Right atrium auricular region (tissue), 2 donors: Measurements from ENCODE around the gene RERE. TPM values are rescaled to one million over a fixed set of nuclear protein-coding genes. Genes with fewer than 3 reads are reported as not detected.

Experiments
- DNase-seq: peaks from one replicate; pipeline ENCODE4 v3.0.0-alpha.2; 2019; ENCODE audit warnings: low spot score
- H3K27ac ChIP-seq, 2 donors: fragments of 200-600 bp; sonication (generic); 1 replicate in 1 of 2; 2 replicates in 1 of 2; pipeline ENCODE4 v1.5.1; 2016 to 2019
- H3K27me3 ChIP-seq, 2 donors: fragments of 200-600 bp; sonication (generic); one replicate each; pipeline versions ENCODE4 v1.5.1 to v1.6.0; 2017 to 2019
- H3K36me3 ChIP-seq: fragments of 200-600 bp; sonication (generic); one replicate; pipeline ENCODE4 v1.5.1; 2016
- H3K4me1 ChIP-seq, 2 donors: fragments of 200-600 bp; sonication (generic); one replicate each; pipeline versions ENCODE4 v1.5.1 to v1.6.0; 2017 to 2019
- H3K4me3 ChIP-seq, 2 donors: fragments of 200-600 bp; sonication (generic); 1 replicate in 1 of 2; 2 replicates in 1 of 2; pipeline ENCODE4 v1.5.1; 2017 to 2019; ENCODE audit warnings: mild to moderate bottlenecking in 1 of 2, moderate library complexity in 1 of 2
- H3K9me3 ChIP-seq, 2 donors: fragments of 200-600 bp; sonication (generic); one replicate each; pipeline ENCODE4 v1.5.1; 2019
- total RNA-seq, 2 donors: library from RNA; depleted of rRNA; stranded (reverse); fragments of >200 nt; gene quantifications; one replicate each; pipeline ENCODE4 v1.1.0, GENCODE V29; 2016
- TF ChIP-seq, protein P1 (sequence below), 2 donors: fragments of 200-600 bp; sonication (generic); IDR thresholded peaks; one replicate each; pipeline ENCODE4 v1.5.1; 2019; ENCODE audit warnings: antibody characterized with exemption in 2 of 2

RERE gene
- total RNA-seq, 2 donors from 2014 or later: 99.8 to 125 TPM

DNA sequence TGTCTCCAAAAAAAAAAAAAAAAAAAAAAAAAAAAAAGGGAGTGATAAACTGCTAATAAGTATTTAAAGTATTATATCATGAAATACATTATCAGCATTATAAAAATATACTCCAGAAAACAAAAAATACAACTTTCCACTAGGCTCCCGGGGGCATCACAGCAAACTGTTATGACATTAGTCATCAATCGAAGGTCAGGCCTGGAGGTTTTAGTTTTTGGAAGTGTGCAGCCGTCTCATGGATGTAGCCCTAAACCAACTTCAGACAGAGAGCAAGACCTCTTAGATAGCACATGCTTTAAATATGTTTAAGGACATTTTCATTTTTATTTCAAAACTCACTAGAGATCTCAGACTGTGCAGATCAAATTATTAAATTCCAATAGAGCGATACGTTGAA lies 106.3 kb downstream of the RERE start:
- DNase-seq: no peak
- Histone ChIP-seq H3K4me1 (peaks cover 0 to 46% of the 10 kb centered on the region in 2 donors), H3K36me3 (no peaks in the 10 kb centered on the region), H3K27me3 (no peaks in the 10 kb centered on the region), H3K27ac (no peak overlapping the region), H3K9me3 (no peaks in the 10 kb centered on the region), H3K4me3 (no peak overlapping the region)
- TF ChIP-seq, protein P1, sequence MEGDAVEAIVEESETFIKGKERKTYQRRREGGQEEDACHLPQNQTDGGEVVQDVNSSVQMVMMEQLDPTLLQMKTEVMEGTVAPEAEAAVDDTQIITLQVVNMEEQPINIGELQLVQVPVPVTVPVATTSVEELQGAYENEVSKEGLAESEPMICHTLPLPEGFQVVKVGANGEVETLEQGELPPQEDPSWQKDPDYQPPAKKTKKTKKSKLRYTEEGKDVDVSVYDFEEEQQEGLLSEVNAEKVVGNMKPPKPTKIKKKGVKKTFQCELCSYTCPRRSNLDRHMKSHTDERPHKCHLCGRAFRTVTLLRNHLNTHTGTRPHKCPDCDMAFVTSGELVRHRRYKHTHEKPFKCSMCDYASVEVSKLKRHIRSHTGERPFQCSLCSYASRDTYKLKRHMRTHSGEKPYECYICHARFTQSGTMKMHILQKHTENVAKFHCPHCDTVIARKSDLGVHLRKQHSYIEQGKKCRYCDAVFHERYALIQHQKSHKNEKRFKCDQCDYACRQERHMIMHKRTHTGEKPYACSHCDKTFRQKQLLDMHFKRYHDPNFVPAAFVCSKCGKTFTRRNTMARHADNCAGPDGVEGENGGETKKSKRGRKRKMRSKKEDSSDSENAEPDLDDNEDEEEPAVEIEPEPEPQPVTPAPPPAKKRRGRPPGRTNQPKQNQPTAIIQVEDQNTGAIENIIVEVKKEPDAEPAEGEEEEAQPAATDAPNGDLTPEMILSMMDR (IDR thresholded peaks at IDR 0.05): no peak

DNA sequence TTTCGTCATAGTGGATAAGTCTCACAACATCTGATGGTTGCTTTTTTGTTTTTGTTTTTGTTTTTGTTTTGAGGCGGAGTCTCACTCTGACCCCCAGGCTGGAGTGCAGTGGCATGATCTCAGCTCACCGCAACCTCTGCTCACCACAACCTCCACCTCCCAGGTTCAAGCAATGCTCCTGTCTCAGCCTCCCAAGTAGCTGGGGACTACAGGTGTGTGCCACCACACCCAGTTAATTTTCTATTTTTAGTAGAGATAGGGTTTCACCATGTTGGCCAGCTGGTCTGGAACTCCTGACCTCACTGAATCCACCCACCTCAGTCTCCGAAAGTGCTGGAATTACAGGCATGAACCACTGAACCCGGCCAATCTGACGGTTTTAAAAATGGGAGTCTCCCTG lies 109.2 kb downstream of the RERE start:
- Histone ChIP-seq H3K9me3 (no peaks in the 10 kb centered on the region), H3K27me3 (no peaks in the 10 kb centered on the region), H3K4me3 (no peak overlapping the region), H3K27ac (peak overlapping the region in 1 of 2 donors; percentile 71), H3K36me3 (no peaks in the 10 kb centered on the region), H3K4me1 (peaks cover 0 to 59% of the 10 kb centered on the region in 2 donors)
- no peak for DNase-seq
- TF ChIP-seq, protein P1 (IDR thresholded peaks at IDR 0.05): no peak

DNA sequence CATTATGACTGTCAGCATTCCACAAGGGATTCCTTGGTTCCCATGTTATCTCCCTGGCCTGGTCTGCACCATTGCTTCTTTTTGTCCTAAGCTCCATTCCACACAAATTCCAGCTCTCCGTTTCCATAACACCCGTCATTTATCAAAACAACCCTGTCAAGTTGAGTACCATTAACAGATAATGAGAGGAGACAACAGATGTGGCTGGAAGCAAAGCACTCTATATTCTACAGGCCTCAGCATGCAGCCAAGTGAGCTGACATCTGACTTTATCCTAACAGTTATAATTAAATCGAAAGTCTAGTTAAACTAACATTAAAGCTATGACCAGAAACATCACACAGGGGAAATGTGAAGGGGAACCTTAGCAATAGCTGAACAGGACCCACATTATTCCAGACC lies 110.4 kb downstream of the RERE start:
- no peaks in the 10 kb centered on the region for H3K9me3 ChIP-seq
- TF ChIP-seq, protein P1 (IDR thresholded peaks at IDR 0.05): no peak
- H3K27ac ChIP-seq: peak overlapping the region; percentile 57 to 71
- no peak overlapping the region for H3K4me3 ChIP-seq
- DNase-seq: no peak
- no peaks in the 10 kb centered on the region for H3K27me3 ChIP-seq
- no peaks in the 10 kb centered on the region for H3K36me3 ChIP-seq
- H3K4me1 ChIP-seq: peaks cover 0 to 50% of the 10 kb centered on the region in 2 donors

DNA sequence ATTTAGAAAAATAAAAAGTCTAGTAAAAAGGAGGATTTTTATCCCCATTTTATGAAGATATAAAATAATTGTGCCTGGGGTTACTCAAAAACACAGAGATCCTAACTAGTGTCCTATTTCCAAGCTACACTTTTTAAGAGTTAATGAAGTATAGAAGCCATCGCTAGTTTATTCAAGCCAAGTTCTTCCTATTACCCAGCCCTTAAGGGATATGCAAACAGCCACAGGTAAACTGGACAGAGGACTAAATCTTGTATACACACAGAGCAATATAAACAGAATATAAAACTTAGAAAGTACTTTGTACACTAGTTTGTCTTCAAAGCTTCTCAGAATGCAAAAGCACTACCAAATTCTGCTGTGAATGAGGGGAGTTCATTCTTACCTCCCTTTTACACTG lies 111.1 kb downstream of the RERE start:
- H3K4me1 ChIP-seq: peaks cover 0 to 54% of the 10 kb centered on the region in 2 donors
- no peak for DNase-seq

DNA sequence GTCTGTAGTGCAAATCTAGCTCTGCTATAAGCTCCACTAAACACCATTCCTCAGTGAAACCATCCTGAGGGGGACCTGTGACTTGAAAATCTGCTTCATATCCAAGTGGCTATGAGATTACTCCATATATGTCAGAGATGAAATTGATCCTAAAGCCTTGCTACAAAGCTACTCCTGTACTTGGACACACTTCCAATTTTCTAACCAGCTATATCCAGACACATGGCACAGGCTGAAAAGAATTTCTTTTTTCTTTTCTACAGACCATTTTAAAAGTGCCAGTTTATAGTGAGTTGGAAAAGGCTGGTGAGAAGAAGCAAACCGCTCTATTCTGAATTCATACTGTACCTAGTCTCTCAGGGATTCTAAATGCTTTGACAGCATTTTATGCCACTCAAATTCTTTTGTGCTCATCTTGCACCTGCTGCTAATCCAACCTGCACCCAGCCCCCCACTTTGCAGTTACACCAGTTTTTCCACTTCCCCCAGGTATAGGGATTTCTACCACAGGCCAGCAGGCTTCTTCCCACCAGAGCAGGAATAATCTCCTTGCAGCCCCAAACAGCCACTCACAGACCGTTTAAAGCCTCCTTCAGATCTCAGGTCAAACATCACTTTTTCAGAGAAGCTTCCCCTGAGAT lies 112.5 kb downstream of the RERE start:
- TF ChIP-seq, protein P1 (IDR thresholded peaks at IDR 0.05): no peak
- no peaks in the 10 kb centered on the region for H3K36me3 ChIP-seq
- H3K4me3 ChIP-seq: no peak overlapping the region
- peaks cover 0 to 60% of the 10 kb centered on the region in 2 donors for H3K4me1 ChIP-seq
- H3K27ac ChIP-seq: no peak overlapping the region
- H3K9me3 ChIP-seq: no peaks in the 10 kb centered on the region
- DNase-seq: no peak
- no peaks in the 10 kb centered on the region for H3K27me3 ChIP-seq

More for the DNA sequence above, 111.1 kb downstream of the RERE start:
- no peak overlapping the region for H3K4me3 ChIP-seq
- no peaks in the 10 kb centered on the region for H3K36me3 ChIP-seq
- no peaks in the 10 kb centered on the region for H3K27me3 ChIP-seq
- TF ChIP-seq, protein P1 (IDR thresholded peaks at IDR 0.05): no peak
- peak overlapping the region; percentile 57 to 71 for H3K27ac ChIP-seq
- H3K9me3 ChIP-seq: no peaks in the 10 kb centered on the region
